IPS DF 6.9 (cell line): ENCODE results near the gene TNRC6C.
"Not testable (repeated sequence)": the region's sequence is repeated elsewhere in the genome, so short reads cannot be mapped to it uniquely, and the experiment has no call there.

ENCODE experiments used
- DNase-seq: peaks from one replicate; pipeline ENCODE4 v3.0.0-alpha.2; 2013; ENCODE audit warnings: low read depth, low spot score
- H3K27ac ChIP-seq: one replicate; pipeline ENCODE4 v1.5.1; 2013; ENCODE audit warnings: low read length, control low read depth
- H3K27me3 ChIP-seq: 2 replicates; pipeline ENCODE4 v1.6.1; 2013; ENCODE audit warnings: mild to moderate bottlenecking, low read length; ENCODE audit not compliant: control insufficient read depth, insufficient read depth
- H3K36me3 ChIP-seq: 2 replicates; pipeline ENCODE4 v1.6.1; 2013; ENCODE audit warnings: low read length; ENCODE audit not compliant: control insufficient read depth, insufficient read depth
- H3K4me1 ChIP-seq: 2 replicates; pipeline ENCODE4 v1.6.1; 2013; ENCODE audit warnings: low read length; ENCODE audit not compliant: control insufficient read depth, insufficient read depth
- H3K4me3 ChIP-seq: 2 replicates; pipeline ENCODE4 v1.5.1; 2013; ENCODE audit warnings: mild to moderate bottlenecking, low read length
- H3K9me3 ChIP-seq: 2 replicates; pipeline ENCODE4 v1.6.1; 2013; ENCODE audit warnings: low read length, inconsistent platforms; ENCODE audit not compliant: control insufficient read depth, insufficient read depth
- whole genome bisulfite sequencing: extraction: QIAGEN DNeasy Blood & Tissue Kit; methylation state at CpG from one replicate; pipeline ENCODE4 v1.1.7; 2013; ENCODE audit warnings: mixed read lengths, missing lambda C conversion rate; ENCODE audit not compliant: insufficient read length, insufficient coverage; 5-methylcytosine and 5-hydroxymethylcytosine counted together

Gene TNRC6C

GRCh38 chr17:78110363-78111015 lies 152.0 kb downstream of the TNRC6C start:
- H3K27me3 ChIP-seq, result no peaks in the 10 kb centered on the region
- H3K9me3 ChIP-seq, result no peaks in the 10 kb centered on the region
- no peak overlapping the region for H3K27ac ChIP-seq
- H3K4me1 ChIP-seq, result no peaks in the 10 kb centered on the region
- peaks cover 4% of the 10 kb centered on the region for H3K36me3 ChIP-seq
- DNase-seq, result no peak
- no peak overlapping the region for H3K4me3 ChIP-seq
- WGBS, result no CpG with 5 or more reads among the region's 22 CpGs

GRCh38 chr17:78111016-78111726 lies 152.7 kb downstream of the TNRC6C start:
- no CpG with 5 or more reads among the region's 19 CpGs for WGBS
- no peaks in the 10 kb centered on the region for H3K9me3 ChIP-seq
- no peak overlapping the region for H3K4me3 ChIP-seq
- no peaks in the 10 kb centered on the region for H3K4me1 ChIP-seq
- no peak for DNase-seq
- no peaks in the 10 kb centered on the region for H3K27me3 ChIP-seq
- peaks cover 4% of the 10 kb centered on the region for H3K36me3 ChIP-seq
- H3K27ac ChIP-seq, result no peak overlapping the region

- WGBS, result no CpG with 5 or more reads among the region's 28 CpGs
- peaks cover 4% of the 10 kb centered on the region for H3K36me3 ChIP-seq
These were observed 153.4 kb downstream of the TNRC6C start for GRCh38 chr17:78111727-78112517.

GRCh38 chr17:78112518-78113471 lies 154.3 kb downstream of the TNRC6C start:
- DNase-seq, result peak; percentile 45
- H3K36me3 ChIP-seq, result peaks cover 4% of the 10 kb centered on the region
- H3K27me3 ChIP-seq, result no peaks in the 10 kb centered on the region
- no peak overlapping the region for H3K27ac ChIP-seq
- no peaks in the 10 kb centered on the region for H3K9me3 ChIP-seq
- H3K4me3 ChIP-seq, result no peak overlapping the region
- WGBS, result no CpG with 5 or more reads among the region's 33 CpGs
- H3K4me1 ChIP-seq, result no peaks in the 10 kb centered on the region

More at GRCh38 chr17:78111727-78112517, 153.4 kb downstream of the TNRC6C start:
- Histone ChIP-seq H3K9me3 (no peaks in the 10 kb centered on the region), H3K27me3 (no peaks in the 10 kb centered on the region), H3K4me3 (no peak overlapping the region), H3K27ac (no peak overlapping the region), H3K4me1 (no peaks in the 10 kb centered on the region)
- no peak for DNase-seq

GRCh38 chr17:78113804-78114785 lies 155.6 kb downstream of the TNRC6C start:
- no peak for DNase-seq
- no CpG with 5 or more reads among the region's 25 CpGs for WGBS
- H3K27ac ChIP-seq, result no peak overlapping the region
- no peaks in the 10 kb centered on the region for H3K27me3 ChIP-seq
- H3K9me3 ChIP-seq, result no peaks in the 10 kb centered on the region
- H3K36me3 ChIP-seq, result peaks cover 7% of the 10 kb centered on the region
- H3K4me3 ChIP-seq, result no peak overlapping the region
- H3K4me1 ChIP-seq, result no peaks in the 10 kb centered on the region

DNA sequence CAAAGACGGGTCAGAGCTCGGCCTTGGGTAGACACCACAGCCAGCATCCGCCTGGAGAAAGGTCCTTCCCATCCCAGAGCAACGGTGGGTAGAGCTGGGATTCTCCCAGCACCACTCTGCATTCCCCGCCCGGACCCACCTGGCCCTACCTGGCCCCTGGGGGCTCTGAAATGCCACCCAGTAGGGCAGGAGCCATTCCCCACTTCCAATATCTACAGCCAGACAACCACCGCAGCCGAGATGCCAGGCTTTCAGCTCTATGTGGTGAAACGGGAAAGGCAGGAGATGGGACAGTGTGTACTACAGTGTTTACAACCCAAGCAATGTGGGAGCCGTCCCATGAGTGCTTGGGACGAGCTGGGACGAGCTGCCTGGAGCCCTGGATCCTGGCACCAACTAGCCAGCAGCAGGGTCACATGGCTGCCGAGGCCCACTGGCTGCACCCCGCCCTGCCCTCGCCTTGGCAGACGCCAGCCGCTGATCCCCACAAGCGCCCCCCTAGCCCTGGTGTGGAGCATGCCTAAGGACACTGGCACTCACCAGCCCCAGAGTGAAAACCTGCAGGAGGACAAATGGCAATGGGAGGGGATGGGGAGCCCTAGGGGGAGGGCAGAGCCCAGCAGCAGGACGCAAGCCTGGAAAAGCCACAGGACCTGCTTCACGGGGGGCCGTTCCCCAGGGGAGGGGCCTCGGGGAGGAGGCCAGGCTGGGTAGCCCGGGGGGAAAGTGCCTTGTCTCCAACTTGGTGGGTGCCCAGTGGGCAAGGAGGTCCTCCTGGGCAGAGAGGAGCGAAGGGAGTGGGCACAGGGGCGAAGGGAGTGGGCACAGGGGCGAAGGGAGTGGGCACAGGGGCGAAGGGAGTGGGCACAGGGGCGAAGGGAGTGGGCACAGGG lies 156.6 kb downstream of the TNRC6C start:
- Histone ChIP-seq H3K27me3 (no peaks in the 10 kb centered on the region), H3K27ac (no peak overlapping the region), H3K36me3 (peaks cover 7% of the 10 kb centered on the region), H3K4me3 (no peak overlapping the region), H3K9me3 (no peaks in the 10 kb centered on the region), H3K4me1 (no peaks in the 10 kb centered on the region)
- no CpG with 5 or more reads among the region's 28 CpGs for WGBS
- DNase-seq, result no peak

DNA sequence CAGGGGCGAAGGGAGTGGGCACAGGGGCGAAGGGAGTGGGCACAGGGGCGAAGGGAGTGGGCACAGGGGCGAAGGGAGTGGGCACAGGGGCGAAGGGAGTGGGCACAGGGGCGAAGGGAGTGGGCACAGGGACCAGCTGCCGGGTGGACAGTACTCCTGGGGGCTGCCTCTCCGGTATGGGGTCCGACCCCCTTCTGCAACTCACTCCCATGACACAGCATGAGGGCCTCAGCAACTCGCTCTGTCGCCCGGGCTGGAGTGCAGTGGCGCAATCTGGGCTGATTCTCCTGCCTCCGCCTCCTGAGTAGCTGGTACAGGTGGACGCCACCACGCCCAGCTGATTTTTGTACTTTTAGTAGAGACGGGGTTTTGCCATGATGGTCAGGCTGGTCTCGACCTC lies 157.3 kb downstream of the TNRC6C start:
- not testable (repeated sequence) for H3K4me1 ChIP-seq, H3K4me3 ChIP-seq, H3K27me3 ChIP-seq, DNase-seq, H3K9me3 ChIP-seq, H3K27ac ChIP-seq
- no CpG with 5 or more reads among the region's 18 CpGs for WGBS
- peaks cover 10% of the 10 kb centered on the region for H3K36me3 ChIP-seq

DNA sequence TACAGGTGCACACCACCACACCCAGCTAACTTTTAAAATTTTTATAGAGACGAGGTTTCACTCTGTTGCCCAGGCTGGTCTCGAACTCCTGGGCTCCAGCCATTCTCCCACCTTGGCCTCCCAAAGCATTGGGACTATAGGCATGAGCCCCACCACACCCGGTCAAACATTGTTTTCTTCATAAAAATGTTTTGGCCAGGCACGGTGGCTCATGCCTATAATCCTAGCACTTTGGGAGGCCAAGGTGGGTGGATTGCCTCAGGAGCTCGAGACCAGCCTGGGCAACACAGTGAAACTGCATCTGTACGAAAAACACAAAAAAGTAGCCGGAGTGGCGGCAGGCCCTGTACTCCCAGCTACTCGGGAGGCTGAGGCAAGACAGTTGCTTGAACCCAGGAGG lies 157.9 kb downstream of the TNRC6C start:
- no peaks in the 10 kb centered on the region for H3K27me3 ChIP-seq
- no peak for DNase-seq
- H3K27ac ChIP-seq, result no peak overlapping the region
- no peak overlapping the region for H3K4me3 ChIP-seq
- no peaks in the 10 kb centered on the region for H3K9me3 ChIP-seq
- H3K4me1 ChIP-seq, result no peaks in the 10 kb centered on the region
- WGBS, result no CpG with 5 or more reads among the region's 9 CpGs
- H3K36me3 ChIP-seq, result peaks cover 11% of the 10 kb centered on the region
